Activated CD4-positive, alpha-beta memory T cell treated with anti-CD3 and anti-CD28 coated beads for 36 hours (primary cell): ENCODE measurements around the gene CHD5. TPM values are rescaled to one million over a fixed set of nuclear protein-coding genes. Genes with fewer than 3 reads are reported as not detected.

Experiments
- CTCF ChIA-PET: fragments of 350-600 bp; sonication (Branson Sonifier 250); formaldehyde crosslinking; loops from one replicate; lab custom pipeline; 2021; ENCODE audit warnings: antibody characterized with exemption, inconsistent platforms; lab: Charles Lee
- POLR2A ChIA-PET: fragments of 350-600 bp; sonication (Branson Sonifier 250); formaldehyde crosslinking; loops from one replicate; lab custom pipeline; 2021; ENCODE audit warnings: antibody characterized with exemption; lab: Charles Lee
- DNase-seq: peaks from one replicate; pipeline ENCODE4 v3.0.0-alpha.2; 2020
- H3K27ac Mint-ChIP-seq: one replicate; pipeline ENCODE4 v1.8.0; 2021; ENCODE audit warnings: mixed read lengths
- H3K27me3 Mint-ChIP-seq: one replicate; pipeline ENCODE4 v1.8.0; 2021; ENCODE audit warnings: mixed read lengths
- H3K36me3 Mint-ChIP-seq: one replicate; pipeline ENCODE4 v1.8.0; 2021; ENCODE audit warnings: mixed read lengths
- H3K4me1 Mint-ChIP-seq: one replicate; pipeline ENCODE4 v1.8.0; 2021; ENCODE audit warnings: low read depth, mixed read lengths
- H3K4me3 Mint-ChIP-seq: one replicate; pipeline ENCODE4 v1.8.0; 2021; ENCODE audit warnings: mild to moderate bottlenecking, mixed read lengths
- H3K9me3 Mint-ChIP-seq: one replicate; pipeline ENCODE4 v1.8.0; 2021; ENCODE audit warnings: mixed read lengths
- intact Hi-C: fragments of 100-400 bp; cut with micrococcal nuclease; formaldehyde crosslinking; loops from one replicate; pipeline ENCODE4 v1.15.1; 2023
- total RNA-seq, 2 experiments: library from RNA; stranded (reverse); gene quantifications; one replicate each; pipeline ENCODE4 v1.2.3, GENCODE V29; 2021

CHD5 gene
- total RNA-seq, 2 experiments from 2014 or later: 0.38 to 0.51 TPM

- ChIA-PET CTCF (no interaction called here), POLR2A (no interaction called here)
- Mint-ChIP-seq H3K27me3 (no peaks in the 10 kb centered on the region), H3K9me3 (peaks cover 8% of the 10 kb centered on the region), H3K4me1 (no peaks in the 10 kb centered on the region), H3K4me3 (no peak overlapping the region), H3K27ac (no peak overlapping the region), H3K36me3 (no peaks in the 10 kb centered on the region)
- no peak for DNase-seq
- intact Hi-C loops: no loop called here
Measured at GRCh38 chr1:6133146-6133895, 46.8 kb downstream of the CHD5 start.

- H3K4me1 Mint-ChIP-seq: peaks cover 2% of the 10 kb centered on the region
- intact Hi-C loops: no loop called here
- peaks cover 8% of the 10 kb centered on the region for H3K9me3 Mint-ChIP-seq
- H3K4me3 Mint-ChIP-seq: no peak overlapping the region
- ChIA-PET CTCF (no interaction called here), POLR2A (no interaction called here)
- no peak for DNase-seq
- H3K36me3 Mint-ChIP-seq: no peaks in the 10 kb centered on the region
- no peak overlapping the region for H3K27ac Mint-ChIP-seq
- H3K27me3 Mint-ChIP-seq: no peaks in the 10 kb centered on the region
Measured at GRCh38 chr1:6131561-6131960, 48.6 kb downstream of the CHD5 start.

GRCh38 chr1:6130596-6130995 lies 49.5 kb downstream of the CHD5 start:
- intact Hi-C loops: no loop called here
- Mint-ChIP-seq H3K36me3 (no peaks in the 10 kb centered on the region), H3K27ac (no peak overlapping the region), H3K4me3 (no peak overlapping the region), H3K4me1 (peaks cover 2% of the 10 kb centered on the region), H3K9me3 (peaks cover 8% of the 10 kb centered on the region), H3K27me3 (peaks cover 2% of the 10 kb centered on the region)
- POLR2A ChIA-PET: no interaction called here
- CTCF ChIA-PET: no interaction called here
- no peak for DNase-seq

- Mint-ChIP-seq H3K9me3 (peaks cover 8% of the 10 kb centered on the region), H3K36me3 (no peaks in the 10 kb centered on the region), H3K27me3 (peaks cover 2% of the 10 kb centered on the region), H3K4me1 (peaks cover 2% of the 10 kb centered on the region), H3K4me3 (no peak overlapping the region), H3K27ac (no peak overlapping the region)
- ChIA-PET POLR2A (no interaction called here), CTCF (no interaction called here)
- intact Hi-C loops: no loop called here
- DNase-seq: no peak
Measured at GRCh38 chr1:6130036-6130435, 50.1 kb downstream of the CHD5 start.

- Mint-ChIP-seq H3K9me3 (peaks cover 8% of the 10 kb centered on the region), H3K4me3 (no peak overlapping the region), H3K4me1 (peaks cover 2% of the 10 kb centered on the region), H3K27me3 (peaks cover 2% of the 10 kb centered on the region), H3K36me3 (no peaks in the 10 kb centered on the region), H3K27ac (no peak overlapping the region)
- intact Hi-C loops: no loop called here
- ChIA-PET POLR2A (no interaction called here), CTCF (no interaction called here)
- no peak for DNase-seq
Measured at GRCh38 chr1:6129313-6129712, 50.8 kb downstream of the CHD5 start.

- intact Hi-C loops: no loop called here
- H3K9me3 Mint-ChIP-seq: peaks cover 8% of the 10 kb centered on the region
- H3K27ac Mint-ChIP-seq: no peak overlapping the region
- peaks cover 2% of the 10 kb centered on the region for H3K27me3 Mint-ChIP-seq
- H3K4me1 Mint-ChIP-seq: peaks cover 2% of the 10 kb centered on the region
- H3K4me3 Mint-ChIP-seq: no peak overlapping the region
- ChIA-PET POLR2A (no interaction called here), CTCF (interaction anchor here (0.9 kb wide), 1 partner anchor 57 kb away, joined by 3 read pairs; no protein-coding TSS in a partner anchor)
- no peak for DNase-seq
- H3K36me3 Mint-ChIP-seq: no peaks in the 10 kb centered on the region
Measured at GRCh38 chr1:6128276-6129081, 51.6 kb downstream of the CHD5 start.

- H3K36me3 Mint-ChIP-seq: no peaks in the 10 kb centered on the region
- peak; percentile 84 for DNase-seq
- H3K27me3 Mint-ChIP-seq: peaks cover 2% of the 10 kb centered on the region
- ChIA-PET CTCF (interaction anchor here (0.9 kb wide), 1 partner anchor 57 kb away, joined by 3 read pairs; no protein-coding TSS in a partner anchor), POLR2A (no interaction called here)
- no peak overlapping the region for H3K27ac Mint-ChIP-seq
- intact Hi-C loops: no loop called here
- H3K4me1 Mint-ChIP-seq: peaks cover 2% of the 10 kb centered on the region
- peaks cover 7% of the 10 kb centered on the region for H3K9me3 Mint-ChIP-seq
- no peak overlapping the region for H3K4me3 Mint-ChIP-seq
Measured at GRCh38 chr1:6127587-6128163, 52.4 kb downstream of the CHD5 start.

- Mint-ChIP-seq H3K4me1 (peaks cover 2% of the 10 kb centered on the region), H3K4me3 (no peak overlapping the region), H3K9me3 (no peaks in the 10 kb centered on the region), H3K27ac (no peak overlapping the region), H3K36me3 (no peaks in the 10 kb centered on the region), H3K27me3 (peaks cover 2% of the 10 kb centered on the region)
- ChIA-PET CTCF (no interaction called here), POLR2A (no interaction called here)
- intact Hi-C loops: no loop called here
- no peak for DNase-seq
Measured at GRCh38 chr1:6126521-6127067, 53.5 kb downstream of the CHD5 start.

GRCh38 chr1:6126028-6126427 lies 54.1 kb downstream of the CHD5 start:
- CTCF ChIA-PET: no interaction called here

GRCh38 chr1:6125366-6125765 lies 54.8 kb downstream of the CHD5 start:
- no peaks in the 10 kb centered on the region for H3K36me3 Mint-ChIP-seq

More at GRCh38 chr1:6126028-6126427, 54.1 kb downstream of the CHD5 start:
- Mint-ChIP-seq H3K4me3 (no peak overlapping the region), H3K4me1 (peaks cover 2% of the 10 kb centered on the region), H3K27me3 (peaks cover 2% of the 10 kb centered on the region), H3K9me3 (no peaks in the 10 kb centered on the region), H3K27ac (no peak overlapping the region), H3K36me3 (no peaks in the 10 kb centered on the region)
- no peak for DNase-seq
- intact Hi-C loops: no loop called here
- POLR2A ChIA-PET: no interaction called here

GRCh38 chr1:6124746-6125365 lies 55.3 kb downstream of the CHD5 start:
- Mint-ChIP-seq H3K36me3 (no peaks in the 10 kb centered on the region), H3K27ac (no peak overlapping the region), H3K4me3 (no peak overlapping the region), H3K4me1 (peaks cover 2% of the 10 kb centered on the region), H3K27me3 (peaks cover 2% of the 10 kb centered on the region), H3K9me3 (no peaks in the 10 kb centered on the region)
- POLR2A ChIA-PET: no interaction called here
- intact Hi-C loops: no loop called here
- CTCF ChIA-PET: no interaction called here
- DNase-seq: no peak

More at GRCh38 chr1:6125366-6125765, 54.8 kb downstream of the CHD5 start:
- Mint-ChIP-seq H3K27ac (no peak overlapping the region), H3K27me3 (peaks cover 2% of the 10 kb centered on the region), H3K9me3 (no peaks in the 10 kb centered on the region), H3K4me1 (peaks cover 2% of the 10 kb centered on the region), H3K4me3 (no peak overlapping the region)
- CTCF ChIA-PET: no interaction called here
- intact Hi-C loops: no loop called here
- no peak for DNase-seq
- POLR2A ChIA-PET: no interaction called here

GRCh38 chr1:6124341-6124740 lies 55.8 kb downstream of the CHD5 start:
- POLR2A ChIA-PET: no interaction called here
- H3K27me3 Mint-ChIP-seq: peaks cover 2% of the 10 kb centered on the region
- no peaks in the 10 kb centered on the region for H3K9me3 Mint-ChIP-seq
- CTCF ChIA-PET: no interaction called here
- no peak overlapping the region for H3K4me3 Mint-ChIP-seq
- no peak for DNase-seq
- no peaks in the 10 kb centered on the region for H3K36me3 Mint-ChIP-seq
- no peak overlapping the region for H3K27ac Mint-ChIP-seq
- peaks cover 2% of the 10 kb centered on the region for H3K4me1 Mint-ChIP-seq
- intact Hi-C loops: no loop called here
